WERI-Rb-1 (cell line): ENCODE data around the gene RAD51B.

Experiments used
- DNase-seq: peaks from one replicate; pipeline ENCODE4 v3.0.0-alpha.2; 2020
- H3K27ac ChIP-seq: fragments of 250-450 bp; sonication (Bioruptor Pico); 2 replicates; pipeline ENCODE4 v1.5.1; 2020; ENCODE audit warnings: mild to moderate bottlenecking, moderate library complexity
- H3K27me3 ChIP-seq: fragments of 250-450 bp; sonication (Bioruptor Pico); 2 replicates; pipeline ENCODE4 v1.5.1; 2021; ENCODE audit warnings: mild to moderate bottlenecking, low read depth, moderate library complexity; ENCODE audit not compliant: insufficient read depth, severe bottlenecking
- H3K36me3 ChIP-seq: fragments of 250-450 bp; sonication (Bioruptor Pico); 2 replicates; pipeline ENCODE4 v1.5.1; 2020; ENCODE audit warnings: mild to moderate bottlenecking, moderate library complexity
- H3K4me3 ChIP-seq: 2 replicates; pipeline ENCODE4 v1.5.1; 2011; ENCODE audit warnings: low read depth, mild to moderate bottlenecking, control low read depth, low read length
- H3K9me3 ChIP-seq: fragments of 250-450 bp; sonication (Bioruptor Pico); 2 replicates; pipeline ENCODE4 v1.5.1; 2021; ENCODE audit warnings: mild to moderate bottlenecking, moderate library complexity; ENCODE audit not compliant: severe bottlenecking
- TF ChIP-seq, protein P1 (sequence below): IDR thresholded peaks from 2 replicates; pipeline ENCODE4 v1.5.1; 2011; ENCODE audit warnings: low read depth, mild to moderate bottlenecking, control low read depth, inconsistent platforms, low read length

RAD51B gene

DNA sequence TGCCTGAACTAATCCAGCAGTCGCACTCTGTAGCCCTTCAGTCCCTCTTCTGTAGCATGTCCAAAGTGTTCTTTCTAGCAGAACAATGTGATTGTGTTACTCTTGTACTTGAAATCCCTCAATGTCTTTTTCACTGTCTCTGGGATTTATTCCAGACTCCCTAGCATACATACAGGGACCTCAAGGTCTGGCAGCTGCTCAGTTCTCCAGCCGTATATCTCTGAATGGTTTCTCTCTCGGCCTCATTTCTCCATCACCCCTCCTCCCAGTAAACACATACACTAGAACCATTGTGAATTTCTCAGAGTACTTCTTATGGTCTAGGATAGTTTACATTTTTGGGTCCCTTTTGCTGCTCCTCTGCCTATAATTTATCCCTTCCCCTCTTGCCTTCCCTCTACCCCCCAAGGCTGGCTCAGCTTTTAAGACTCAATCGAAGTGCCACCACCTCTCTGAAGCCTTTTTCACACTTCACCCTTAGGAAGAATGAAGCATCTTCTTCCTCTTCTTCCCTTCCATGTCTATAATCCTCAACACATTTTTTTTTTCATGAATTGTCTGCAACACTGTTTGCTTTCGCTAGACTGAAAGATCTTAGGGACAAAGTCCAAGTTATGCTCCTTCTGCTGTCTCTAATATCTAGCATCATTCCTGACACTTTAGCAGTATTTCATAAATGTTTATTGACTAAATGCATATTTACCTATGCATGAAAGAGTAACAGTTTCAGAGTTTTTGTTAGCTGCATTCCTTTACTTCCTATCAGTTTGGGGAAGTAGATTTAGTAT is 527.2 kb downstream of the RAD51B start:
- TF ChIP-seq, protein P1, sequence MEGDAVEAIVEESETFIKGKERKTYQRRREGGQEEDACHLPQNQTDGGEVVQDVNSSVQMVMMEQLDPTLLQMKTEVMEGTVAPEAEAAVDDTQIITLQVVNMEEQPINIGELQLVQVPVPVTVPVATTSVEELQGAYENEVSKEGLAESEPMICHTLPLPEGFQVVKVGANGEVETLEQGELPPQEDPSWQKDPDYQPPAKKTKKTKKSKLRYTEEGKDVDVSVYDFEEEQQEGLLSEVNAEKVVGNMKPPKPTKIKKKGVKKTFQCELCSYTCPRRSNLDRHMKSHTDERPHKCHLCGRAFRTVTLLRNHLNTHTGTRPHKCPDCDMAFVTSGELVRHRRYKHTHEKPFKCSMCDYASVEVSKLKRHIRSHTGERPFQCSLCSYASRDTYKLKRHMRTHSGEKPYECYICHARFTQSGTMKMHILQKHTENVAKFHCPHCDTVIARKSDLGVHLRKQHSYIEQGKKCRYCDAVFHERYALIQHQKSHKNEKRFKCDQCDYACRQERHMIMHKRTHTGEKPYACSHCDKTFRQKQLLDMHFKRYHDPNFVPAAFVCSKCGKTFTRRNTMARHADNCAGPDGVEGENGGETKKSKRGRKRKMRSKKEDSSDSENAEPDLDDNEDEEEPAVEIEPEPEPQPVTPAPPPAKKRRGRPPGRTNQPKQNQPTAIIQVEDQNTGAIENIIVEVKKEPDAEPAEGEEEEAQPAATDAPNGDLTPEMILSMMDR = no peak
- no peaks in the 10 kb centered on the region for H3K36me3 ChIP-seq
- DNase-seq = no peak
- no peak overlapping the region for H3K4me3 ChIP-seq
- no peaks in the 10 kb centered on the region for H3K27me3 ChIP-seq
- H3K9me3 ChIP-seq = no peaks in the 10 kb centered on the region
- H3K27ac ChIP-seq = no peak overlapping the region

DNA sequence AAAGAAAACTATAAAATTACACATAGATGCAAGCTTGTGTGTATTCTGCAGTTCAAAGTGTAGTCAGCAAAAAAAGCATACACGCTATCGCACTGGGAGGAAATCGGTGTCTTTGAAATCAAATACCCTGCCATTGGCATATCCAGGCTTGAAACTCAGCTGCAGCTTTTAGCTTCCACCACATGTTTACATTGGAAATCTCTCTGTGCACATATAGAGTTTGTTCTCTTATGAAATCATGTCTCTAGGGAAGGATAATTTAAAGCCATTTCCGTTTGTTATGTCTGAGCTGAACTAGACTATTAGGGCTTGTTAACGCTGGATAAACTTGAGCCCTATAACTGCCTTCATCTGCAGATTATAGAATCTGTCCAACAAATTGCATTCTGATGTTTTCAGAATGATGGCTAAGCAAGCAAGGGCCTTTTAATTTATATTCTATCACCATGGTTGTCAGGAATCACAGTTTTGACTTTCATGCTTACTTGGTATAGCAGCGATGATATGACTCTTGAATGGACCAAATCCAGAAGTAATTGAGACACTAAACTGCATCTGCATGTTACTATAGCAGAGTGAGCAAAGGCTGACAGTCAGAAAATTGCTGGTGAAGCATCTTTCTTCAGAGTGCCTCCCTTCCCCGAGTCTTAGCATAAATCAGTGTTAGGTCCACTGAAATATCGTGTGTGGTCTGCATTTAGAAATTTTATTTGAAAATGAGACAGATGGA is 530.5 kb downstream of the RAD51B start:
- no peak overlapping the region for H3K27ac ChIP-seq
- H3K27me3 ChIP-seq = no peaks in the 10 kb centered on the region
- H3K4me3 ChIP-seq = no peak overlapping the region
- TF ChIP-seq, protein P1 = no peak
- DNase-seq = no peak
- H3K9me3 ChIP-seq = no peaks in the 10 kb centered on the region
- H3K36me3 ChIP-seq = no peaks in the 10 kb centered on the region

DNA sequence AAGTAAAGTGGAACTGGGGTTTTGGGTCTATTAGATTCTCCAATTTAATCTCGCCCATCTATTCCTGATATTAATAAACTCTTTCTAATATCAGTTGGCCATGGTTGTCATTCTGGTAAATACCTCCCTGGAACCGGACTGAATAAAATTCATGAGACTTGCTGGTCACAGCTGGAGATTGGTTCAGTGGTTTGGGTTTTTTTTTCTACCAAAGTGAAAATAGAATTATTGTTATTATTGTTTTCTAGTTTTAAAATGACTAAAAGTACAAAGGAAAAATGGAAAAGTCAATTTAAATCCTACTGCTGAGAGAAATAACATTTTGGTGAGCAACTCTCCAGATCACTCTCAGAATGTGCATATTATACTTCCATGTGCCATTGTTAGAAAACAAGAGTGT is 535.8 kb downstream of the RAD51B start:
- no peaks in the 10 kb centered on the region for H3K9me3 ChIP-seq
- TF ChIP-seq, protein P1 = no peak
- no peak for DNase-seq
- no peaks in the 10 kb centered on the region for H3K27me3 ChIP-seq
- H3K36me3 ChIP-seq = no peaks in the 10 kb centered on the region
- no peak overlapping the region for H3K4me3 ChIP-seq
- H3K27ac ChIP-seq = no peak overlapping the region

DNA sequence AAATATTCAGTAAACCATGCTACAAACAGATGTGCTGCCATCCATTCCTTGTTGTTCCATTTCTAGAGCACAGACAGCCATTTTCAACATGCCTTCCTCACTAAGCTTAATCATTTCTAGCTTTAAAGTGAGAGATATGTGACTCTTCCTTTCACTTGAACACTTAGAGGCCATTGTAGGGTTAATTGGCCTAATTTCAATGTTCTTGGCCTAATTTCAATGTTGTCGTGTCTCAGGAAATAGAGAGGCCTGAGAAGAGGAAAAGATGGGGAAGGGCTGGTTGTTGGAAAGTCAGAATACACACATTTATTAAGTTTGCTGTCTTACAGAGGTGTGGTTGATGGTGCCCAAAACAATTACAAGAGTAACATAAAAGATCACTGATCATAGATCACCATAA is 538.2 kb downstream of the RAD51B start:
- H3K27me3 ChIP-seq = no peaks in the 10 kb centered on the region
- no peaks in the 10 kb centered on the region for H3K36me3 ChIP-seq
- no peak for DNase-seq
- no peaks in the 10 kb centered on the region for H3K9me3 ChIP-seq
- H3K27ac ChIP-seq = no peak overlapping the region
- H3K4me3 ChIP-seq = no peak overlapping the region
- TF ChIP-seq, protein P1 = no peak

DNA sequence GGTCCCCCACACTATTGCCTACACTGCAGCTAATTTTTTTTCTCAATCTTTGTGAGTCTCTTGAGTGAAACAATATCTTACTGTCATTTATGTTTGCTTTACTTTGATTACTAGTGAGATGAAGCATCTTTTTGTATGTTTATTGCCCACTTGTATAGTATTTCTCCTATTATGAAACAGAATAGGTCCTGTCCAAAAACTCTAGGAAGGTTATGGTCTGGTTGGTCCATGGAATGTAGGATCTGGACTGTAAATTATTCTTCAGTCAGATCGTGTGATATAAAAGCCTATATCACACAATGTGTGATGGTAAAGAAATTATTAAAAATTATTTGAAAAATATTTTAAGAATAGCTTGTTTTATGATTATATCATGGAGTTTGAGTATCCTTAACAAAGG is 538.9 kb downstream of the RAD51B start:
- H3K4me3 ChIP-seq = no peak overlapping the region
- H3K36me3 ChIP-seq = no peaks in the 10 kb centered on the region
- H3K9me3 ChIP-seq = no peaks in the 10 kb centered on the region
- TF ChIP-seq, protein P1 = no peak
- no peak for DNase-seq
- H3K27ac ChIP-seq = no peak overlapping the region
- H3K27me3 ChIP-seq = no peaks in the 10 kb centered on the region
